ENCODE measurements around the gene PPFIA2.

GRCh38 chr12:81465876-81466275 is 293.3 kb downstream of the PPFIA2 start:
- no peak for TF ChIP-seq POLR2AphosphoS5 (IDR thresholded peaks at IDR 0.05; ENCODE audit: low read depth, low read length)
- TF ChIP-seq REST (IDR thresholded peaks at IDR 0.05; ENCODE audit: insufficient read depth in 1 of 2, low read depth in 2 of 2, low read length in 2 of 2): no peak
- TF ChIP-seq SIN3A (IDR thresholded peaks at IDR 0.05; ENCODE audit: borderline replicate concordance, insufficient read depth, low read length): no peak
- no peak for TF ChIP-seq TAF1 (IDR thresholded peaks at IDR 0.05; ENCODE audit: borderline replicate concordance, insufficient read depth, low read length)
